Uterus (tissue), 4 donors: ENCODE measurements around the gene LINGO4. TPM values are rescaled to one million over a fixed set of nuclear protein-coding genes. Genes with fewer than 3 reads are reported as not detected.

Source experiments
- DNase-seq, 2 donors: peaks; one replicate each; pipeline ENCODE4 v3.0.0-alpha.2; 2019 to 2020
- H3K27ac ChIP-seq, 2 donors: fragments of 200-600 bp; sonication (generic); 1 replicate in 1 of 2; 2 replicates in 1 of 2; pipeline ENCODE4 v1.5.1; 2016 to 2018
- H3K27me3 ChIP-seq, 2 donors: fragments of 200-600 bp; sonication (generic); one replicate each; pipeline ENCODE4 v1.5.1; 2018 to 2019; ENCODE audit warnings: control low read depth in 1 of 2
- H3K36me3 ChIP-seq, 2 donors: fragments of 200-600 bp; sonication (generic); one replicate each; pipeline ENCODE4 v1.5.1; 2019; ENCODE audit warnings: control low read depth in 1 of 2
- H3K4me1 ChIP-seq, 2 donors: fragments of 200-600 bp; sonication (generic); one replicate each; pipeline ENCODE4 v1.5.1; 2018 to 2019; ENCODE audit warnings: control low read depth in 1 of 2
- H3K4me3 ChIP-seq, 2 donors: fragments of 200-600 bp; sonication (generic); 1 replicate in 1 of 2; 2 replicates in 1 of 2; pipeline ENCODE4 v1.5.1; 2018 to 2019; ENCODE audit warnings: mild to moderate bottlenecking in 1 of 2
- H3K9me3 ChIP-seq, 2 donors: fragments of 200-600 bp; sonication (generic); one replicate each; pipeline ENCODE4 v1.5.1; 2019; ENCODE audit warnings: control low read depth in 1 of 2
- CTCF ChIP-seq, 4 experiments: fragments of 200-600 bp in 2 of 4; fragments of 450-650 bp in 2 of 4; sonication (generic) in 2 of 4; IDR thresholded peaks; one replicate each; pipeline ENCODE4 v1.5.1; 2016 to 2019; ENCODE audit warnings: antibody characterized with exemption in 4 of 4, mild to moderate bottlenecking in 2 of 4, moderate library complexity in 1 of 4
- POLR2A ChIP-seq, 2 donors: fragments of 450-650 bp; IDR thresholded peaks; one replicate each; pipeline ENCODE4 v1.6.1; 2016; ENCODE audit warnings: antibody characterized with exemption in 2 of 2, mild to moderate bottlenecking in 1 of 2, moderate library complexity in 1 of 2
- intact Hi-C: fragments of 100-400 bp; cut with DNase I; formaldehyde crosslinking; loops from one replicate; pipeline ENCODE4 v1.15.1; 2023; ENCODE audit warnings: low total_unique reads
- total RNA-seq, 4 donors: library from RNA; depleted of rRNA in 3 of 4; stranded (reverse); fragments of >200 nt in 3 of 4; gene quantifications; one replicate each; pipeline versions ENCODE4 v1.1.0 to v1.2.4, GENCODE V29; 2014 to 2023
- donor health status: DM: yes; HTN: yes; CAD: no.

The LINGO4 gene
- total RNA-seq, 4 donors from 2014 or later = 0.14 TPM; not detected in 3

- Histone ChIP-seq H3K4me1 (no peaks in the 10 kb centered on the region), H3K36me3 (no peaks in the 10 kb centered on the region), H3K9me3 (no peaks in the 10 kb centered on the region), H3K4me3 (no peak overlapping the region), H3K27ac (no peak overlapping the region), H3K27me3 (no peaks in the 10 kb centered on the region)
- no peak for TF ChIP-seq CTCF (IDR thresholded peaks at IDR 0.05)
- no peak for TF ChIP-seq POLR2A (IDR thresholded peaks at IDR 0.05)
- intact Hi-C loops = no loop called here
- DNase-seq = no peak
Observed at GRCh38 chr1:151819227-151819835, 14.1 kb upstream of the LINGO4 start.

GRCh38 chr1:151817353-151817730 is 12.1 kb upstream of the LINGO4 start:
- intact Hi-C loops = no loop called here

GRCh38 chr1:151816548-151817352 is 11.5 kb upstream of the LINGO4 start:
- DNase-seq = no peak
- no peaks in the 10 kb centered on the region for H3K4me1 ChIP-seq
- intact Hi-C loops = no loop called here
- no peaks in the 10 kb centered on the region for H3K27me3 ChIP-seq
- H3K9me3 ChIP-seq = no peaks in the 10 kb centered on the region
- H3K4me3 ChIP-seq = no peak overlapping the region
- no peak overlapping the region for H3K27ac ChIP-seq
- TF ChIP-seq POLR2A (IDR thresholded peaks at IDR 0.05) (no peak), CTCF (IDR thresholded peaks at IDR 0.05) (no peak)
- H3K36me3 ChIP-seq = no peaks in the 10 kb centered on the region

More at GRCh38 chr1:151817353-151817730, 12.1 kb upstream of the LINGO4 start:
- Histone ChIP-seq H3K9me3 (no peaks in the 10 kb centered on the region), H3K4me1 (no peaks in the 10 kb centered on the region), H3K27ac (no peak overlapping the region), H3K27me3 (no peaks in the 10 kb centered on the region), H3K36me3 (no peaks in the 10 kb centered on the region), H3K4me3 (no peak overlapping the region)
- no peak for TF ChIP-seq CTCF (IDR thresholded peaks at IDR 0.05)
- no peak for TF ChIP-seq POLR2A (IDR thresholded peaks at IDR 0.05)
- no peak for DNase-seq

GRCh38 chr1:151815716-151816327 is 10.6 kb upstream of the LINGO4 start:
- no peaks in the 10 kb centered on the region for H3K9me3 ChIP-seq
- intact Hi-C loops = no loop called here
- no peaks in the 10 kb centered on the region for H3K36me3 ChIP-seq
- H3K27me3 ChIP-seq = no peaks in the 10 kb centered on the region
- no peaks in the 10 kb centered on the region for H3K4me1 ChIP-seq
- DNase-seq = no peak
- H3K27ac ChIP-seq = no peak overlapping the region
- H3K4me3 ChIP-seq = no peak overlapping the region
- no peak for TF ChIP-seq CTCF (IDR thresholded peaks at IDR 0.05)
- no peak for TF ChIP-seq POLR2A (IDR thresholded peaks at IDR 0.05)

GRCh38 chr1:151814971-151815545 is 9.8 kb upstream of the LINGO4 start:
- Histone ChIP-seq H3K9me3 (no peaks in the 10 kb centered on the region), H3K27ac (no peak overlapping the region), H3K36me3 (no peaks in the 10 kb centered on the region), H3K4me3 (no peak overlapping the region), H3K4me1 (no peaks in the 10 kb centered on the region), H3K27me3 (no peaks in the 10 kb centered on the region)
- intact Hi-C loops = no loop called here
- TF ChIP-seq CTCF (IDR thresholded peaks at IDR 0.05) (no peak), POLR2A (IDR thresholded peaks at IDR 0.05) (no peak)
- no peak for DNase-seq
